ENCODE results near the gene FASN. TPM values are rescaled to one million over a fixed set of nuclear protein-coding genes. Genes with fewer than 3 reads are reported as not detected.

The FASN gene
- total and polyA plus RNA-seq, 2 of the 4 experiments (the other 2 are of a cell fraction), result 12.4 to 56.0 TPM

GRCh38 chr17:82104797-82105416 is 6.9 kb upstream of the FASN start:
- peaks cover 0 to 8% of the 10 kb centered on the region in 2 experiments; a peak in 2 of 4 replicates for H3K79me1 ChIP-seq (ENCODE audit: low read depth in 1 of 2, low read length in 2 of 2)
- H3K23ac ChIP-seq (ENCODE audit: low read depth, low read length), result no peak overlapping the region
- CTCF ChIA-PET, result no interaction called here
- 98% methylated on average over 4 of the region's 11 CpGs; no CpG with 5 or more reads in 1 of the 2 experiments for WGBS, 2 experiments (ENCODE audit: extremely low coverage in 2 of 2, insufficient read length in 1 of 2)
- no peak overlapping the region for H3K4me2 ChIP-seq (ENCODE audit: low read depth, low read length)
- H2AK5ac ChIP-seq (ENCODE audit: low read depth, low read length), result no peak overlapping the region
- in situ Hi-C loops (cut with MboI; ENCODE audit: low sequenced_read_pairs), result no loop called here
- no peak overlapping the region for H3K9ac ChIP-seq (ENCODE audit: low read depth, low read length)
- H3K4me3 ChIP-seq (ENCODE audit: insufficient read depth, low read depth, low read length), result no peak overlapping the region
- no peak overlapping the region for H4K5ac ChIP-seq (ENCODE audit: low read depth, low read length)
- no peak overlapping the region for H3K18ac ChIP-seq (ENCODE audit: low read depth, low read length)
- ATAC-seq (ENCODE audit: low read depth) (no peak), DNase-seq (no peak)
- H2AFZ ChIP-seq (replicated peaks; ENCODE audit: low read length, poor library complexity), result no peak overlapping the region
- no peak overlapping the region for H2BK20ac ChIP-seq (ENCODE audit: low read depth, low read length)
- H2BK15ac ChIP-seq (ENCODE audit: low read depth, low read length), result no peak overlapping the region
- intact Hi-C loops (cut with micrococcal nuclease), result no loop called here
- H4K8ac ChIP-seq (ENCODE audit: low read depth in 2 of 2, low read length in 2 of 2), result no peak overlapping the region
- no peaks in the 10 kb centered on the region for H4K20me1 ChIP-seq (ENCODE audit: insufficient read depth, low read length)
- dilution Hi-C loops (cut with HindIII; ENCODE audit: low sequenced_read_pairs, unreplicated experiment), result no loop called here
- no peak overlapping the region for H2BK120ac ChIP-seq (ENCODE audit: low read depth, low read length)
- 0 out of 2 replicates have a peak, but pooled peaks cover 5% of the 10 kb centered on the region for H3K9me1 ChIP-seq (ENCODE audit: insufficient read depth, low read length)
- POLR2A ChIA-PET (ENCODE audit: unreplicated experiment), result no interaction called here
- TF ChIP-seq BHLHE40 (IDR thresholded peaks at IDR 0.05; ENCODE audit: low read depth, low read length) (no peak), USF2 (IDR thresholded peaks at IDR 0.05; ENCODE audit: low read depth, low read length) (no peak), CEBPB (IDR thresholded peaks at IDR 0.05; ENCODE audit: low read depth, low read length) (no peak), MAFK (IDR thresholded peaks at IDR 0.05; ENCODE audit: low read depth, low read length) (no peak), RFX5 (IDR thresholded peaks at IDR 0.05; ENCODE audit: low read depth, low read length) (no peak), ELK1 (IDR thresholded peaks at IDR 0.05; ENCODE audit: borderline replicate concordance, low read depth, low read length) (no peak), RAD21 (IDR thresholded peaks at IDR 0.05; ENCODE audit: low read length) (no peak), FOS (IDR thresholded peaks at IDR 0.05; ENCODE audit: low read depth, low read length) (no peak), RCOR1 (IDR thresholded peaks at IDR 0.05; ENCODE audit: insufficient replicate concordance, low read length) (no peak), POLR2A (IDR thresholded peaks at IDR 0.05; ENCODE audit: low read depth, low read length) (no peak)
- BruUV-seq (replicated peaks), result no TSS peak
- H2BK5ac ChIP-seq (ENCODE audit: low read depth, low read length, poor library complexity, severe bottlenecking), result no peak overlapping the region
- no peaks in the 10 kb centered on the region for H3K9me3 ChIP-seq (ENCODE audit: control insufficient read depth, insufficient read depth, low read length)
- H3K27ac ChIP-seq (ENCODE audit: insufficient read depth, low read length), result no peak overlapping the region
- no peak overlapping the region for H3K14ac ChIP-seq (replicated peaks; ENCODE audit: low read depth, low read length)
- H3K4me1 ChIP-seq (ENCODE audit: control insufficient read depth, insufficient read depth, low read length), result peaks cover 12% of the 10 kb centered on the region
- no peaks in the 10 kb centered on the region for H3K27me3 ChIP-seq (ENCODE audit: control insufficient read depth, insufficient read depth, low read length)
- H3K36me3 ChIP-seq (ENCODE audit: control insufficient read depth, insufficient read depth, low read length), result no peaks in the 10 kb centered on the region; the same call in 1 of the 2 replicates
- H3K4ac ChIP-seq (ENCODE audit: low read depth, low read length), result no peak overlapping the region
- H3K56ac ChIP-seq (ENCODE audit: extremely low read depth, insufficient read depth, low read length), result no peak overlapping the region
- H4K91ac ChIP-seq (ENCODE audit: insufficient read depth, low read depth, low read length), result no peak overlapping the region
- H2AK9ac ChIP-seq (replicated peaks; ENCODE audit: low read depth, low read length, poor library complexity), result peak overlapping the region; percentile 7
